Natural killer cell (primary cell): Measurements from ENCODE around the gene ZSWIM6. TPM values are rescaled to one million over a fixed set of nuclear protein-coding genes. Genes with fewer than 3 reads are reported as not detected.

Source experiments
- ATAC-seq, 3 donors: fragments of 150-1000 bp in 2 of 3; fragments of 200-7000 bp in 1 of 3; cut with Tn5 transposase; 1 replicate in 1 of 3; 2 replicates in 2 of 3; pipeline ENCODE4 v1.10.0; 2021; ENCODE audit warnings: mild to moderate bottlenecking in 2 of 3, moderate library complexity in 2 of 3
- DNase-seq, 2 donors: peaks; one replicate each; pipeline versions ENCODE4 v3.0.0 to v3.0.0-alpha.2; 2013 to 2021; ENCODE audit warnings: mixed read lengths in 1 of 2
- H3K27ac ChIP-seq: one replicate; pipeline ENCODE4 v1.5.1; 2013; ENCODE audit warnings: mild to moderate bottlenecking, low read length
- H3K27me3 ChIP-seq: one replicate; pipeline ENCODE4 v1.6.1; 2013; ENCODE audit warnings: low read length; ENCODE audit not compliant: control insufficient read depth, insufficient read depth
- H3K36me3 ChIP-seq: one replicate; pipeline ENCODE4 v1.6.1; 2013; ENCODE audit warnings: low read length; ENCODE audit not compliant: control insufficient read depth, insufficient read depth
- H3K4me1 ChIP-seq: one replicate; pipeline ENCODE4 v1.6.1; 2013; ENCODE audit warnings: low read length; ENCODE audit not compliant: control insufficient read depth, insufficient read depth
- H3K4me3 ChIP-seq: one replicate; pipeline ENCODE4 v1.5.1; 2013; ENCODE audit warnings: low read length
- H3K9me3 ChIP-seq: one replicate; pipeline ENCODE4 v1.6.1; 2013; ENCODE audit warnings: low read length; ENCODE audit not compliant: control insufficient read depth, insufficient read depth
- H3K27ac Mint-ChIP-seq, 2 donors: one replicate each; pipeline ENCODE4 v1.8.0; 2022; ENCODE audit warnings: mild to moderate bottlenecking in 2 of 2, mixed read lengths in 2 of 2, moderate library complexity in 1 of 2
- H3K27me3 Mint-ChIP-seq, 2 donors: one replicate each; pipeline ENCODE4 v1.8.0; 2022; ENCODE audit warnings: low read depth in 2 of 2, mixed read lengths in 2 of 2
- H3K36me3 Mint-ChIP-seq: one replicate; pipeline ENCODE4 v1.8.0; 2022; ENCODE audit warnings: mixed read lengths
- H3K4me1 Mint-ChIP-seq, 2 donors: one replicate each; pipeline ENCODE4 v1.8.0; 2022; ENCODE audit warnings: mixed read lengths in 2 of 2
- H3K4me3 Mint-ChIP-seq: one replicate; pipeline ENCODE4 v1.8.0; 2022; ENCODE audit warnings: mild to moderate bottlenecking, moderate library complexity, mixed read lengths
- H3K9me3 Mint-ChIP-seq, 2 donors: one replicate each; pipeline ENCODE4 v1.8.0; 2022; ENCODE audit warnings: mixed read lengths in 2 of 2
- CTCF ChIP-seq: fragments of 200-600 bp; IDR thresholded peaks from one replicate; pipeline ENCODE4 v1.8.0; 2022; ENCODE audit warnings: antibody characterized with exemption
- whole genome bisulfite sequencing: methylation state at CpG from one replicate; pipeline ENCODE4 v1.1.7; 2013; ENCODE audit warnings: missing lambda C conversion rate; ENCODE audit not compliant: insufficient coverage; 5-methylcytosine and 5-hydroxymethylcytosine counted together
- intact Hi-C: fragments of 100-400 bp; cut with micrococcal nuclease; formaldehyde crosslinking; loops from one replicate; pipeline ENCODE4 v1.14.2; 2022
- total RNA-seq, 4 donors: library from RNA; stranded (reverse); fragments of 120-200 nt in 1 of 4; gene quantifications; one replicate each; pipeline versions ENCODE4 v1.2.3 to v1.2.4, GENCODE V29; 2013 to 2022

The ZSWIM6 gene
- total RNA-seq, 3 donors from 2014 or later (not counting 1 experiment from before 2014, with no cell fraction given), result 8.7 to 11.4 (median 10.5) TPM

GRCh38 chr5:61322738-61323725, 9.0 kb upstream of the ZSWIM6 start:
- Mint-ChIP-seq H3K27ac (no peak overlapping the region), H3K4me3 (no peak overlapping the region), H3K9me3 (no peaks in the 10 kb centered on the region), H3K27me3 (peaks cover 18 to 46% of the 10 kb centered on the region in 2 donors), H3K36me3 (no peaks in the 10 kb centered on the region), H3K4me1 (peaks cover 13 to 17% of the 10 kb centered on the region in 2 donors)
- H3K36me3 ChIP-seq, result no peaks in the 10 kb centered on the region
- 92% methylated on average over 4 of the region's 4 CpGs for WGBS
- H3K9me3 ChIP-seq, result no peaks in the 10 kb centered on the region
- no peak overlapping the region for H3K4me3 ChIP-seq
- peaks cover 3% of the 10 kb centered on the region for H3K27me3 ChIP-seq
- H3K4me1 ChIP-seq, result peaks cover 20% of the 10 kb centered on the region
- no peak overlapping the region for H3K27ac ChIP-seq
- TF ChIP-seq CTCF, result no peak
- ATAC-seq (no peak), DNase-seq (no peak)
- intact Hi-C loops, result no loop called here

GRCh38 chr5:61327760-61328753, 4.0 kb upstream of the ZSWIM6 start:
- no peak for ATAC-seq
- Mint-ChIP-seq H3K4me3 (peak overlapping the region; percentile 10), H3K36me3 (no peaks in the 10 kb centered on the region)

More at GRCh38 chr5:61327760-61328753, 4.0 kb upstream of the ZSWIM6 start:
- TF ChIP-seq CTCF, result no peak
- peak overlapping the region in 1 of 2 donors; percentile 99 for H3K27ac Mint-ChIP-seq
- no peaks in the 10 kb centered on the region for H3K36me3 ChIP-seq
- peaks cover 19 to 46% of the 10 kb centered on the region in 2 donors for H3K27me3 Mint-ChIP-seq
- H3K4me1 ChIP-seq, result peaks cover 22% of the 10 kb centered on the region
- H3K9me3 Mint-ChIP-seq, result no peaks in the 10 kb centered on the region
- H3K9me3 ChIP-seq, result no peaks in the 10 kb centered on the region
- H3K4me1 Mint-ChIP-seq, result peaks cover 22 to 36% of the 10 kb centered on the region in 2 donors
- no peaks in the 10 kb centered on the region for H3K27me3 ChIP-seq
- intact Hi-C loops, result no loop called here
- 50% methylated on average over 3 of the region's 6 CpGs for WGBS
- H3K27ac ChIP-seq, result no peak overlapping the region
- H3K4me3 ChIP-seq, result no peak overlapping the region
- DNase-seq, result peak in 1 of 2 donors; percentile 46
